ENCODE data around the gene WDR76.

DNA sequence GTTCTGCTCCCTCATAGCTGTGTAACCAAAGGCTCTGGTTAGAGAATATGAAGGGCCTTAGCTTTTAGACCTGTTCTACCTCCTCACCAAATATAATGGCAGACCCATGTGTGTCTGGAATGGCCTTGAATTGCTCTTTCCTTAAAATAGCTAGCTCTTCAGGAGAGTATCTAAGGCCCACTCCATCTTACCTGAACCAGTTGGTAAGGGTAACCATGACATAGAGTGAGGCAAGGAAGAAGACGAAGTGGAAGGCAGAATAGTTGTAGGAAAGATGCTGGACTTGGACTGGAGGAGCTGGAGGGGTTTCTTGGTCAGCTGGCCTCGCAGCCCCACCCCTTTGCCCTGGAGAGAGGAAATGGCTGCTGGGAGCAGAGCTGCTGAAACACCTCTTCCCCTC is 31.6 kb upstream of the WDR76 start:
- TF ChIP-seq CTCF (IDR thresholded peaks at IDR 0.05): no peak
- no peak for TF ChIP-seq POLR2AphosphoS5 (IDR thresholded peaks at IDR 0.05)
- no peak for TF ChIP-seq POLR2A (IDR thresholded peaks at IDR 0.05)

All from sigmoid colon (tissue), 4 donors.